GM19372 (cell line): ENCODE results near the gene PIK3R6.
"Not testable (repeated sequence)": the region's sequence is repeated elsewhere in the genome, so short reads cannot be mapped to it uniquely, and the experiment has no call there.

Experiments used
- ATAC-seq: cut with Tn5 transposase; IDR thresholded peaks from one replicate; pipeline ENCODE4 v1.9.1; 2021; ENCODE audit warnings: mild to moderate bottlenecking, low read depth, moderate library complexity; ENCODE audit not compliant: unreplicated experiment

PIK3R6 gene

GRCh38 chr17:8894673-8895578 is 27.5 kb upstream of the PIK3R6 start:
- ATAC-seq: no peak

GRCh38 chr17:8894202-8894671 is 26.8 kb upstream of the PIK3R6 start:
- no peak for ATAC-seq

GRCh38 chr17:8893621-8894201 is 26.2 kb upstream of the PIK3R6 start:
- ATAC-seq: no peak

- ATAC-seq: no peak
Observed at GRCh38 chr17:8893059-8893458, 25.6 kb upstream of the PIK3R6 start.

- ATAC-seq: no peak
Observed at GRCh38 chr17:8892338-8892690, 24.8 kb upstream of the PIK3R6 start.

- no peak for ATAC-seq
Observed at GRCh38 chr17:8890671-8891070, 23.2 kb upstream of the PIK3R6 start.

GRCh38 chr17:8889458-8890210 is 22.2 kb upstream of the PIK3R6 start:
- no peak for ATAC-seq

GRCh38 chr17:8888704-8889302 is 21.3 kb upstream of the PIK3R6 start:
- ATAC-seq: no peak

- no peak for ATAC-seq
Observed at GRCh38 chr17:8887834-8888703, 20.6 kb upstream of the PIK3R6 start.

- no peak for ATAC-seq
Observed at GRCh38 chr17:8887301-8887700, 19.8 kb upstream of the PIK3R6 start.

- no peak for ATAC-seq
Observed at GRCh38 chr17:8885967-8886684, 18.7 kb upstream of the PIK3R6 start.

- not testable (repeated sequence) for ATAC-seq
Observed at GRCh38 chr17:8885163-8885966, 17.9 kb upstream of the PIK3R6 start.

GRCh38 chr17:8884336-8884990 is 17.0 kb upstream of the PIK3R6 start:
- no peak for ATAC-seq

GRCh38 chr17:8883353-8883752 is 15.9 kb upstream of the PIK3R6 start:
- no peak for ATAC-seq

GRCh38 chr17:8881606-8882005 is 14.1 kb upstream of the PIK3R6 start:
- ATAC-seq: no peak

- ATAC-seq: no peak
Observed at GRCh38 chr17:8880466-8880865, 13.0 kb upstream of the PIK3R6 start.

GRCh38 chr17:8879410-8879809 is 11.9 kb upstream of the PIK3R6 start:
- ATAC-seq: no peak

- ATAC-seq: no peak
Observed at GRCh38 chr17:8877984-8878383, 10.5 kb upstream of the PIK3R6 start.
